ENCODE results near the gene TMC3. TPM values are rescaled to one million over a fixed set of nuclear protein-coding genes. Genes with fewer than 3 reads are reported as not detected.
A peak's percentile ranks its signal among the peaks of the same experiment; 100 is the strongest.

TMC3 gene
- total RNA-seq, 1 donor from 2014 or later = 0.07 TPM

GRCh38 chr15:81407176-81407575 is 33.2 kb upstream of the TMC3 start:
- Mint-ChIP-seq H3K4me1 (ENCODE audit: unreplicated experiment) (peaks cover 14% of the 10 kb centered on the region), H3K27me3 (peaks cover 19% of the 10 kb centered on the region), H3K4me3 (no peak overlapping the region), H3K36me3 (no peaks in the 10 kb centered on the region), H3K27ac (no peak overlapping the region), H3K9me3 (no peaks in the 10 kb centered on the region)
- no peak for TF ChIP-seq CTCF (conservative IDR thresholded peaks at IDR 0.05)
- no peak for DNase-seq (ENCODE audit: extremely low spot score, unreplicated experiment)

DNA sequence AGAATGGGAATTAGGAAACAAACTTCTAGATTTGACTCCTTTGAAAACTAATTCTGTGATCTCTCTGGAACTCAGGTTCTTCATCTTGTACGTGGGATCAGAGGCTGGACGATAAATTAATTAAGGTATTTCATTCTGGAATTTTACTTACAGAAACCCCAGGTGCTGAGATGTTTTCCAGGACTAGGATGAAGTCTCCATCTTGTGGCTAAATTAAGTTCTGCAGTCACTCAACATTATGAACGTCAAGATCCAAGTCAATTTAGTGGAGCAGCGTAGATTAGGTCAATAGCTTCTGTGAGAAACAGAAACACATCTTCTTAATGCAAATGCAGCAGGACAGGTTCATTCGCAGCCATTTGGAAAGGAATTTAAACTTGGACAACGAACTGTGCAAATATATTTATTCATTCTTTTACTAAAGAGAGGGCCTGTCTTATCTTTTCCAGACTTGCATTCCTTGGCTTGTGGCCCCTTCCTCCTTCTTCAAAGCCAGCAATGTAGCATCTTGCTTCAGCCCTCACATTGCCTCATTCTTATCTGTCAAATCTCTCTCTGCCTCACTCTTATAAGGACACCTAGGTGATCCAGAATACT is 26.7 kb upstream of the TMC3 start:
- Mint-ChIP-seq H3K9me3 (no peaks in the 10 kb centered on the region), H3K4me3 (no peak overlapping the region), H3K27me3 (no peaks in the 10 kb centered on the region), H3K36me3 (no peaks in the 10 kb centered on the region), H3K27ac (no peak overlapping the region), H3K4me1 (ENCODE audit: unreplicated experiment) (no peaks in the 10 kb centered on the region)
- no peak for DNase-seq (ENCODE audit: extremely low spot score, unreplicated experiment)
- TF ChIP-seq CTCF (conservative IDR thresholded peaks at IDR 0.05) = peak; percentile 84

DNA sequence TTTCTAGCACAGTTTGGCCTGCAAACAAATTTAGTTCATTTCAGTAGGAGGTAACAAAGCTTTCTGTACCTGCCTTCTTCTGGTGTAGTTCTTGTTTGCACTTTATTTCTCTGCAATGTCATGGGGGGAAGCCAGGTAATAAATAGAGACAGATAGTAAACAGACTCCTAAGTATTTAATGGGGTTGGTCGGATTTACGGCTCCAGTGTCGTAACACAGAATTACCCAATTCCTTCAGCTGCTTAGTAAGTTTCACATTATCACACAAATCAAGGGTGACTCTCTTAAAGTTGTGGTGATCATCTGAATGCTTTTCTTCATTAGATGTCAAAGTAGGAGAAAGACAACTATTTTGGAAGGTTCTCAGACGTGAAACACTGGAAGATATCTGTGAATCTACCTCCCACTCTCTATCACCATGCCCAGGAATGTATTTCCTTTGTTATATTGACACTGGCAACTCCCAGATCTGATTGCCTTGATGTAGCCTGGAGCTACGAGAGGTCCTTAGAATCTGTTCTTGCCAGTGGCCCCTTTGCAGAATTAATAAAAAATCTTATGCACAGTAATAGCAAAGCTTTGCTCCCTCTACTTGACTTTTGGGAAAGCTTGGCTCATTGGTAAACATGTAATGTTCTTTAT is 25.0 kb upstream of the TMC3 start:
- no peaks in the 10 kb centered on the region for H3K4me1 Mint-ChIP-seq (ENCODE audit: unreplicated experiment)
- H3K9me3 Mint-ChIP-seq = no peaks in the 10 kb centered on the region
- H3K27me3 Mint-ChIP-seq = no peaks in the 10 kb centered on the region
- no peak for TF ChIP-seq CTCF (conservative IDR thresholded peaks at IDR 0.05)
- H3K27ac Mint-ChIP-seq = no peak overlapping the region
- no peak overlapping the region for H3K4me3 Mint-ChIP-seq
- no peak for DNase-seq (ENCODE audit: extremely low spot score, unreplicated experiment)
- H3K36me3 Mint-ChIP-seq = no peaks in the 10 kb centered on the region

GRCh38 chr15:81398456-81398855 is 24.4 kb upstream of the TMC3 start:
- no peak for DNase-seq (ENCODE audit: extremely low spot score, unreplicated experiment)
- Mint-ChIP-seq H3K36me3 (no peaks in the 10 kb centered on the region), H3K4me3 (no peak overlapping the region), H3K4me1 (ENCODE audit: unreplicated experiment) (no peaks in the 10 kb centered on the region), H3K27me3 (no peaks in the 10 kb centered on the region), H3K27ac (no peak overlapping the region), H3K9me3 (no peaks in the 10 kb centered on the region)
- TF ChIP-seq CTCF (conservative IDR thresholded peaks at IDR 0.05) = no peak

GRCh38 chr15:81394603-81395002 is 20.6 kb upstream of the TMC3 start:
- Mint-ChIP-seq H3K36me3 (no peaks in the 10 kb centered on the region), H3K4me1 (ENCODE audit: unreplicated experiment) (no peaks in the 10 kb centered on the region), H3K27me3 (no peaks in the 10 kb centered on the region), H3K27ac (no peak overlapping the region), H3K9me3 (no peaks in the 10 kb centered on the region), H3K4me3 (no peak overlapping the region)
- DNase-seq (ENCODE audit: extremely low spot score, unreplicated experiment) = no peak
- no peak for TF ChIP-seq CTCF (conservative IDR thresholded peaks at IDR 0.05)
